ENCODE measurements around the gene DHRS3. TPM values are rescaled to one million over a fixed set of nuclear protein-coding genes. Genes with fewer than 3 reads are reported as not detected.

The DHRS3 gene
- total and polyA plus RNA-seq, 10 donors, result 8.9 to 41.0 (median 28.7) TPM

GRCh38 chr1:12585951-12586942 lies 31.8 kb downstream of the DHRS3 start:
- intact Hi-C loops (cut with DNase I; ENCODE audit: low total_unique reads), result no loop called here
- no peak overlapping the region for H3K4me3 ChIP-seq
- H3K9me3 ChIP-seq, result no peaks in the 10 kb centered on the region
- WGBS, 5 donors, result 87 to 93% (median 91%) methylated on average over 17 to 19 of the region's 19 CpGs
- peaks cover 6 to 14% (median 8%) of the 10 kb centered on the region in 6 donors for H3K4me1 ChIP-seq
- no peak for DNase-seq
- H3K27ac ChIP-seq, result no peak overlapping the region
- TF ChIP-seq POLR2A (IDR thresholded peaks at IDR 0.05) (no peak), POLR2AphosphoS5 (IDR thresholded peaks at IDR 0.05) (no peak), CTCF (IDR thresholded peaks at IDR 0.05 in 8 of 11, conservative IDR thresholded peaks at IDR 0.05 in 3 of 11) (no peak)
- H3K36me3 ChIP-seq, result no peaks in the 10 kb centered on the region
- no peaks in the 10 kb centered on the region for H3K27me3 ChIP-seq (replicated peaks in 1 of 7)

- Histone ChIP-seq H3K36me3 (peaks cover 0 to under 1% (median 0%) of the 10 kb centered on the region in 6 donors), H3K27me3 (replicated peaks in 1 of 7) (no peaks in the 10 kb centered on the region), H3K4me3 (no peak overlapping the region), H3K4me1 (peaks cover 0 to 7% (median 1%) of the 10 kb centered on the region in 6 donors), H3K9me3 (no peaks in the 10 kb centered on the region), H3K27ac (no peak overlapping the region)
- intact Hi-C loops (cut with DNase I; ENCODE audit: low total_unique reads), result no loop called here
- DNase-seq, result no peak
- 91 to 99% (median 97%) methylated on average over 7 to 10 of the region's 10 CpGs for WGBS, 5 donors
- no peak for TF ChIP-seq POLR2A (IDR thresholded peaks at IDR 0.05)
- TF ChIP-seq POLR2AphosphoS5 (IDR thresholded peaks at IDR 0.05), result no peak
- no peak for TF ChIP-seq CTCF (IDR thresholded peaks at IDR 0.05 in 8 of 11, conservative IDR thresholded peaks at IDR 0.05 in 3 of 11)
Observed at GRCh38 chr1:12585536-12585935, 32.5 kb downstream of the DHRS3 start.

GRCh38 chr1:12584900-12585525 lies 33.0 kb downstream of the DHRS3 start:
- WGBS, 5 donors, result 79 to 100% (median 88%) methylated on average over 5 to 6 of the region's 6 CpGs
- H3K4me3 ChIP-seq, result no peak overlapping the region
- TF ChIP-seq POLR2AphosphoS5 (IDR thresholded peaks at IDR 0.05) (no peak), POLR2A (IDR thresholded peaks at IDR 0.05) (no peak), CTCF (IDR thresholded peaks at IDR 0.05 in 8 of 11, conservative IDR thresholded peaks at IDR 0.05 in 3 of 11) (no peak)
- peaks cover 0 to 6% (median under 1%) of the 10 kb centered on the region in 6 donors for H3K36me3 ChIP-seq
- no peak for DNase-seq
- peaks cover 0 to 2% (median 0%) of the 10 kb centered on the region in 6 donors for H3K4me1 ChIP-seq
- no peaks in the 10 kb centered on the region for H3K27me3 ChIP-seq (replicated peaks in 1 of 7)
- intact Hi-C loops (cut with DNase I; ENCODE audit: low total_unique reads), result no loop called here
- H3K27ac ChIP-seq, result no peak overlapping the region
- no peaks in the 10 kb centered on the region for H3K9me3 ChIP-seq

DNA sequence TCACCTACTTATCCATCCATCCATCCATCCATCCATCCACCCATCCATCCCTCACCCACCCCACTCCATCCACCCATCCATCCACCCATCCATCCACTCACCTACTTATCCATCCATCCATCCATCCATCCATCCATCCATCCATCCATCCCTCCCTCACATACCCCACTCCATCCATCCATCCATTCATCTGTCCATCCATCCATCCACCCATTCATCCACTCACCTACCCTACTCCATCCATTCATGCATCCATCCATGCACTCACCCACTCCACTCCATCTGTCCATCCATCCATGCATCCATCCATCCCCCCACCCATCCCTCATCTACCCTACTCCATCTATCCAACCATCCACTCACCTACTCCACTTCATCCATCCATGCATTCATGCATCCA lies 34.5 kb downstream of the DHRS3 start:
- DNase-seq, result no peak
- Histone ChIP-seq H3K9me3 (no peaks in the 10 kb centered on the region), H3K4me1 (no peaks in the 10 kb centered on the region), H3K4me3 (no peak overlapping the region), H3K27me3 (replicated peaks in 1 of 7) (no peaks in the 10 kb centered on the region), H3K36me3 (peaks cover 0 to 21% (median 10%) of the 10 kb centered on the region in 6 donors), H3K27ac (no peak overlapping the region)
- intact Hi-C loops (cut with DNase I; ENCODE audit: low total_unique reads), result no loop called here
- TF ChIP-seq POLR2A (IDR thresholded peaks at IDR 0.05) (no peak), CTCF (IDR thresholded peaks at IDR 0.05 in 8 of 11, conservative IDR thresholded peaks at IDR 0.05 in 3 of 11) (no peak), POLR2AphosphoS5 (IDR thresholded peaks at IDR 0.05) (no peak)

All from spleen (tissue), 11 donors.